ENCODE data around the gene ACKR2. TPM values are rescaled to one million over a fixed set of nuclear protein-coding genes. Genes with fewer than 3 reads are reported as not detected.

The ACKR2 gene
- polyA plus RNA-seq, 1 donor (not counting 4 experiments of a cell fraction or from before 2014, with no cell fraction given): 0.22 TPM

DNA sequence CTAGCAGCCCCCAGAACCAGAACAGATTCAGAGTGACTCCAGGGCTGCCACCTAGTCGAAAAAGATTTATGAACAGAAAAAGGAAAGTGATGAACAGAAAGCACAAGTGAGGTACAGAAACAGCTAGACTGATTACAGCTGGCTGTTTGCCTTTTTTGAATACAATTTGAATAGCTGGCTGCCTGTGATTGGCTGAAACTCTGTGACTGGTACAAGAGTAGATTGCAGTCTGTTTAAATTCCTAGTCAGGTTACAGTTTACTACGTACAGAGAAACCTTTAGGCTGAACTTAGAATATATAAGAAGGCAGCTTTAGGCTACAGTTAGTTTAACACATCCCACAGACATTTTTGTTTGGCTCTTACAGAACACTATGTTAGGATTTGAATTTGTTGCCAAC lies 46.2 kb upstream of the ACKR2 start:
- no peak overlapping the region for H3K27ac ChIP-seq (ENCODE audit: control insufficient read depth, insufficient read depth, low read length)
- no peak overlapping the region for H3K4me3 ChIP-seq (ENCODE audit: control insufficient read depth in 2 of 3, extremely low read depth in 1 of 3, insufficient read depth in 2 of 3, low read depth in 1 of 3, low read length in 3 of 3)
- H3K27me3 ChIP-seq (ENCODE audit: control insufficient read depth, extremely low read depth, insufficient read depth, low read length): no peaks in the 10 kb centered on the region
- TF ChIP-seq CTCF (optimal IDR thresholded peaks at IDR 0.05 in 1 of 3, IDR thresholded peaks at IDR 0.05 in 1 of 3, conservative IDR thresholded peaks at IDR 0.05 in 1 of 3; ENCODE audit: extremely low read depth in 1 of 3, insufficient read depth in 2 of 3, low read length in 3 of 3): no peak
- TF ChIP-seq EZH2 (IDR thresholded peaks at IDR 0.05; ENCODE audit: low read length): no peak
- no peak overlapping the region for H3K9ac ChIP-seq (ENCODE audit: control insufficient read depth, extremely low read depth, insufficient read depth, low read length)
- H3K9me3 ChIP-seq (ENCODE audit: control insufficient read depth, low read depth, low read length): no peaks in the 10 kb centered on the region
- no peaks in the 10 kb centered on the region for H3K9me1 ChIP-seq (ENCODE audit: control insufficient read depth, extremely low read depth, insufficient read depth, low read length)
- dilution Hi-C loops (cut with MboI; ENCODE audit: extremely low pct_ligation_motif_present, low sequenced_read_pairs): no loop called here
- H3K79me2 ChIP-seq (ENCODE audit: control insufficient read depth, insufficient read depth, low read length): no peaks in the 10 kb centered on the region
- H3K4me2 ChIP-seq (ENCODE audit: control insufficient read depth, extremely low read depth, insufficient read depth, low read depth, low read length): no peak overlapping the region
- no peak for FAIRE-seq
- no peak overlapping the region for H2AFZ ChIP-seq (ENCODE audit: control insufficient read depth, low read length)
- H3K36me3 ChIP-seq (ENCODE audit: control insufficient read depth in 2 of 2, extremely low read depth in 1 of 2, insufficient read depth in 2 of 2, low read length in 2 of 2): no peaks in the 10 kb centered on the region
- DNase-seq (ENCODE audit: low read depth, low spot score): no peak
- H4K20me1 ChIP-seq (ENCODE audit: control insufficient read depth, extremely low read depth, insufficient read depth, low read length): no peaks in the 10 kb centered on the region
- no peaks in the 10 kb centered on the region for H3K4me1 ChIP-seq (ENCODE audit: control insufficient read depth, extremely low read depth, insufficient read depth, low read length)

DNA sequence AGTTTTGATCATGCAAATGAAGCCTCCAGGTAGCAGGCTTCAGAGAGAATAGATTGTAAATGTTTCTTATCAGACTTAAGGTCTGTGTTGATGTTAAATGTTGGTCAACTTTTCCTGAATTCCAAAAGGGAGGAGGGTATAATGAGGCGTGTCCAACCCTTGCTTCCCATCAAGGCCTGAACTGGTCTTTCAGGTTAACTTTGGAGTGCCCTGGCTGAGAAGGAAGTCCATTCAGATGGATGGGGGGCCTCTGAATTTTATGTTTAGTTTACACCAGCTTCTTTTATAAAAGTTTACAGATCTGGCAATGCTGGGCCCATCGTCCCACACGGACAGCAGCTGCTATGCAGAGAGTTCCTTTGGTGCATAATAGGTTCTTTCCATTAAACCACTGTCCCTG lies 45.1 kb upstream of the ACKR2 start:
- no peaks in the 10 kb centered on the region for H3K79me2 ChIP-seq (ENCODE audit: control insufficient read depth, insufficient read depth, low read length)
- H3K4me1 ChIP-seq (ENCODE audit: control insufficient read depth, extremely low read depth, insufficient read depth, low read length): no peaks in the 10 kb centered on the region
- DNase-seq (ENCODE audit: low read depth, low spot score) (no peak), FAIRE-seq (no peak)
- H3K9ac ChIP-seq (ENCODE audit: control insufficient read depth, extremely low read depth, insufficient read depth, low read length): no peak overlapping the region
- H3K9me1 ChIP-seq (ENCODE audit: control insufficient read depth, extremely low read depth, insufficient read depth, low read length): no peaks in the 10 kb centered on the region
- no peak overlapping the region for H3K27ac ChIP-seq (ENCODE audit: control insufficient read depth, insufficient read depth, low read length)
- no peaks in the 10 kb centered on the region for H4K20me1 ChIP-seq (ENCODE audit: control insufficient read depth, extremely low read depth, insufficient read depth, low read length)
- H3K36me3 ChIP-seq (ENCODE audit: control insufficient read depth in 2 of 2, extremely low read depth in 1 of 2, insufficient read depth in 2 of 2, low read length in 2 of 2): no peaks in the 10 kb centered on the region
- H3K27me3 ChIP-seq (ENCODE audit: control insufficient read depth, extremely low read depth, insufficient read depth, low read length): no peaks in the 10 kb centered on the region
- H3K4me2 ChIP-seq (ENCODE audit: control insufficient read depth, extremely low read depth, insufficient read depth, low read depth, low read length): no peak overlapping the region
- TF ChIP-seq CTCF (optimal IDR thresholded peaks at IDR 0.05 in 1 of 3, IDR thresholded peaks at IDR 0.05 in 1 of 3, conservative IDR thresholded peaks at IDR 0.05 in 1 of 3; ENCODE audit: extremely low read depth in 1 of 3, insufficient read depth in 2 of 3, low read length in 3 of 3) (no peak), EZH2 (IDR thresholded peaks at IDR 0.05; ENCODE audit: low read length) (no peak)
- dilution Hi-C loops (cut with MboI; ENCODE audit: extremely low pct_ligation_motif_present, low sequenced_read_pairs): no loop called here
- H2AFZ ChIP-seq (ENCODE audit: control insufficient read depth, low read length): no peak overlapping the region
- H3K9me3 ChIP-seq (ENCODE audit: control insufficient read depth, low read depth, low read length): no peaks in the 10 kb centered on the region
- H3K4me3 ChIP-seq (ENCODE audit: control insufficient read depth in 2 of 3, extremely low read depth in 1 of 3, insufficient read depth in 2 of 3, low read depth in 1 of 3, low read length in 3 of 3): no peak overlapping the region

All from keratinocyte (primary cell).